Brain microvascular endothelial cell (primary cell): ENCODE data around the gene MEIS3.

ENCODE experiments used
- DNase-seq: peaks from one replicate; pipeline ENCODE4 v3.0.0-alpha.2; 2020
- H3K27ac ChIP-seq: fragments of 250-450 bp; sonication (Bioruptor Pico); 2 replicates; pipeline ENCODE4 v1.5.1; 2020; ENCODE audit warnings: mild to moderate bottlenecking, moderate library complexity
- H3K27me3 ChIP-seq: fragments of 250-450 bp; sonication (Bioruptor Pico); replicated peaks from 2 replicates; pipeline ENCODE4 v1.5.1; 2020; ENCODE audit warnings: mild to moderate bottlenecking
- H3K36me3 ChIP-seq: fragments of 250-450 bp; sonication (Bioruptor Pico); replicated peaks from 2 replicates; pipeline ENCODE4 v1.5.1; 2020; ENCODE audit warnings: mild to moderate bottlenecking
- H3K4me3 ChIP-seq: 2 replicates; pipeline ENCODE4 v1.5.1; 2011; ENCODE audit warnings: low read depth, mild to moderate bottlenecking, control low read depth, low read length, moderate library complexity
- CTCF ChIP-seq: IDR thresholded peaks from 2 replicates; pipeline ENCODE4 v1.5.1; 2011; ENCODE audit warnings: low read depth, mild to moderate bottlenecking, moderate library complexity, low read length, control low read depth, inconsistent platforms; ENCODE audit errors: missing control alignments
- in situ Hi-C: cut with HindIII; loops from 2 replicates; pipeline ENCODE4 v1.10.0; 2017; ENCODE audit warnings: low sequenced_read_pairs, low pct_ligation_motif_present

MEIS3 gene

DNA sequence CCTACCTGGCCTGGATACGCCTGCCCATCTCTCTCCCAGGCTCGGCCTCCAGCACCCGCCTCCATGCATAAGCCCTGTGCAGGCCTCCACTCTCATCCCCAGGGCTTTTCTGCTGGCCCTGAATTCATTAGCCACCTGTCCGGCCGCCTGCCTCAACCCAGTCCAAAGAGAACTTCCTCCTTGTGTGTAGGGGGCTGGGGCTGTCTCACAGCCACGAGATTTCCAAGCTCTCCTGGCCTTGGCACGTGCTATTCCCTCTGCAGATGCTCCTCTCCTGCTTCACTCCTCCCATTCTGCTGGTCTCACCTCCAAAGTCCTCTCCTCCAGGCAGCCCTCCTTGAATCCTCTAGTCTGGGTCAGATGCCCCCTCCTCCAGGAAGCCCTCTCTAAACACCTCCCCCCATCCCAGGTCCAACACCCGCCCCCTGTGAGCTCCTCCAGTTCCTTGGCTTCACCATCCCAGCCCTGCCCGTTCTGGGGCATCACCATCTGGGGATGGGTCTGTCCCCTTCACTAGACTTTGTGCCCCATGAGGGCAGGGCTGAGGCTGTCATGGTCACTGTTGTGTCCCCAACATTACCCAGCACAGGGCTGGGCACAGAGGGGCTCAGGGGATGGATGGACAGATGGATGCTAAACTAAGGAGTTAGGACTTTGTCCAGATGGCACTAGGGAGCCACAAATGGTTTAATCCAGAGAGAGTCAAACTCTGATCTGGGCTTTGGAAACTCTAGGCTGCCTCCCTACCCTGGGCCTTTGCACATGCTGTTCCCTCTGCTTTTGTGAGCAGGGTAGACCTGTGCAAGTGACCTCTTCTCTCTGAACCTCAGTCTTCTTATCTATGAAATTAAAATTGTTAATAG, 14.8 kb downstream of the MEIS3 start:
- no peak for TF ChIP-seq CTCF
- Histone ChIP-seq H3K36me3 (no peaks in the 10 kb centered on the region), H3K27me3 (no peaks in the 10 kb centered on the region), H3K4me3 (no peak overlapping the region), H3K27ac (no peak overlapping the region)
- in situ Hi-C loops, result no loop called here
- no peak for DNase-seq

DNA sequence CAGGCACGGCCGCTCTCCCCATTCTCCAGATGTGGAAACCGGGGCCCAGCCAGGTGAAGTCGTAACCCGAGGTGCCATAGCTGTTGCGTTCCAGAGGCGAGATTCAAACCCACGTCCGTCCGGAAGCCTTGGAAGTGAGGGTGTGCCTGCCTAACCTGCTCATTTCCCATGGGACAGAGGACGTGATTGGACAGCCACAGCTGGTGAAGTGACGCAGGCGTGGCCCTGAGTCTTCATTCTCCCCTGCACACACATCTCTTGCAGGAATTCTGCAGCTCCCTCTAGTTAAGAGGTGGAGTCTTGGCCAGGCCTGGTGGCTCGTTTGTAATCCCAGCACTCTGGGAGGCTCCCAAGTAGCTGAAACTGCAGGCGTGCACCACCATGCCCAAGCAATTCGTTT, 16.8 kb downstream of the MEIS3 start:
- TF ChIP-seq CTCF, result no peak
- no peaks in the 10 kb centered on the region for H3K27me3 ChIP-seq
- no peak overlapping the region for H3K27ac ChIP-seq
- DNase-seq, result no peak
- in situ Hi-C loops, result no loop called here
- H3K36me3 ChIP-seq, result no peaks in the 10 kb centered on the region
- H3K4me3 ChIP-seq, result no peak overlapping the region

- H3K4me3 ChIP-seq, result no peak overlapping the region
- DNase-seq, result no peak
- no peaks in the 10 kb centered on the region for H3K27me3 ChIP-seq
- no peaks in the 10 kb centered on the region for H3K36me3 ChIP-seq
- H3K27ac ChIP-seq, result no peak overlapping the region
- no peak for TF ChIP-seq CTCF
- in situ Hi-C loops, result no loop called here
These were observed 20.4 kb downstream of the MEIS3 start for GRCh38 chr19:47398707-47399597.

DNA sequence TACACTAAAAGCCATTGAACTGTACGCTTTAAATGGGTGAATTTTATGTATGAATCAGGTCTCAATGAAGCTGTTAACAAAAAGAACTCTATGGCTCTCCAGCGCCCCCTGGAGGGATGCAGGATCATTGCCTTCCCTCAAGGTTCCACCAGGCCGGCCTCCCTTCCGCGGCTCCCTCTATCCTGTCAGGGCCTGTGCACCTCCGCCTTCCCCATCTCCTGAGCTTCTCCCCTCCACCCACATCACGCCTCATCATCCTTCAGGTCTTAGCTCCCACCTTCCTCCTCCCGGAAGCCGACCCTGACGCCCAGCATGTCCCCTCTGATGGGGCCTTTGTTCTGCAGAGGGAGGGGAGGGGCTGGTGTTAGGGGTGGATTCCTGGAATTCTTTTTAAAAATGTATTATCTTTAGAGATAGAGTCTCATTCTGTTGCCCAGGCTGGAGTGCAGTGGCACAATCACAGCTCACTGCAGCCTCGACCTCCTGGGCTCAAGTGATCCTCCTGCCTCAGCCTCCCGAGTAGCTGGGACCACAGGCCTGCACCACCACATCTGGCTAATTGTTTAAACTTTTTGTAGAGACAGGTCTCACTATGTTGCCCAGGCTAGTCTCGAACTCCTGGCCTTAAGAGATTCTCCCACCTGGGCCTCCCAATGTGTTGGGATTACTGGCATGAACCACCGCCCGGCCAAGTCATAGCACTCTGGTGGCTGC, 27.7 kb downstream of the MEIS3 start:
- Histone ChIP-seq H3K4me3 (no peak overlapping the region), H3K36me3 (no peaks in the 10 kb centered on the region), H3K27ac (no peak overlapping the region), H3K27me3 (no peaks in the 10 kb centered on the region)
- DNase-seq, result peak; percentile 63
- in situ Hi-C loops, result no loop called here
- peak; percentile 93 for TF ChIP-seq CTCF

DNA sequence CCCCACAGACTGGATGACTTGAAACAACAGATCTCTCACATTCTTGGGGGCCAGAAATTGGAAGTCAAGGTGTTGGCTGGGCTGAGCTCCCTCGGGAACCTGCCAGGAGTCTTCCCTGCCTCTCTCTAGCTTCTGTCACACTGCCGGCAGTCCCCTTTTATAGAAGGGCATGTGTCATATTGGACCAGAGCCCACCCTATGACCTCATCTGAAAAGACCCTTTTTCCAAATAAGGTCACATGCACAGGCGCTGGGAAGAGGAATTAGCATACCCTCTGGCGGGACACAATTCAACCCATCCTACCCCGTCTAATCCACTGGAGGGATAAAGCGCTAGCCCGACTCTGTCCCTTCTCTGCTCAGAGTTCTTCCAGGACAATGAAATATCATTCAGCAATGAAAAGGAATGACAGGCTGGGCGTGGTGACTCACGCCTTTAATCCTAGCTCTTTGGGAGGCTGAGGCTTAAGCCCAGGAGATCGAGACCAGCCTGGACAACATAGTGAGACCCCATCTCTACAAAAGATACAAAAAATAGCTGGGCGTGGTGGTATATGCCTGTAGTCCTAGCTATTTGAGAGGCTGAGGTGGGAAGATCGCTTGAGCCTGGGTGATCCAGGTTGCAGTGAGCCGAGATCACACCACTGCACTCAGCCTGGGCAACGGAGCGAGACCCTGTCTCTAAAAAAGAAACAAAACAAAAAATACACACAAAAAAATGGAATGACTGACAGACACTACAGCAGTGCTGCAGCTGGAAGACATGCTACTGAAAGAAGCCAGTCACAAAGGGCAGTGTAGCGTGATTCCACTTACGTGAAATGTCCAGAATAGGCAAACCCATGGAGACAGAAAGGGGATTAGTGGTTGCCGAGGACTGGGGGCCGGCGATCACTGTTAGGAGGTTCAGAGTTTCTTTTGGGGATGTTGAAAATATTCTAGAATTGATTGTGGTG, 28.5 kb downstream of the MEIS3 start:
- Histone ChIP-seq H3K27ac (no peak overlapping the region), H3K4me3 (no peak overlapping the region), H3K36me3 (no peaks in the 10 kb centered on the region), H3K27me3 (no peaks in the 10 kb centered on the region)
- no peak for TF ChIP-seq CTCF
- DNase-seq, result no peak
- in situ Hi-C loops, result no loop called here
